IPS-18a (cell line): ENCODE results near the gene ACER1.
"Not testable (repeated sequence)": the region's sequence is repeated elsewhere in the genome, so short reads cannot be mapped to it uniquely, and the experiment has no call there.

ENCODE experiments used
- H3K27ac ChIP-seq: one replicate; pipeline ENCODE4 v1.5.1; 2013; ENCODE audit warnings: low read length
- H3K27me3 ChIP-seq: one replicate; pipeline ENCODE4 v1.6.1; 2013; ENCODE audit warnings: mild to moderate bottlenecking, low read length; ENCODE audit not compliant: control insufficient read depth, insufficient read depth
- H3K36me3 ChIP-seq: one replicate; pipeline ENCODE4 v1.6.1; 2013; ENCODE audit warnings: low read depth, low read length; ENCODE audit not compliant: control insufficient read depth
- H3K4me1 ChIP-seq: one replicate; pipeline ENCODE4 v1.6.1; 2013; ENCODE audit warnings: low read depth, low read length; ENCODE audit not compliant: control insufficient read depth
- H3K4me3 ChIP-seq: one replicate; pipeline ENCODE4 v1.5.1; 2013; ENCODE audit warnings: low read length
- H3K9ac ChIP-seq: one replicate; pipeline ENCODE4 v1.6.1; 2013; ENCODE audit warnings: mild to moderate bottlenecking, low read length, moderate library complexity
- H3K9me3 ChIP-seq: one replicate; pipeline ENCODE4 v1.6.1; 2013; ENCODE audit warnings: low read depth, low read length; ENCODE audit not compliant: control insufficient read depth

Gene ACER1

DNA sequence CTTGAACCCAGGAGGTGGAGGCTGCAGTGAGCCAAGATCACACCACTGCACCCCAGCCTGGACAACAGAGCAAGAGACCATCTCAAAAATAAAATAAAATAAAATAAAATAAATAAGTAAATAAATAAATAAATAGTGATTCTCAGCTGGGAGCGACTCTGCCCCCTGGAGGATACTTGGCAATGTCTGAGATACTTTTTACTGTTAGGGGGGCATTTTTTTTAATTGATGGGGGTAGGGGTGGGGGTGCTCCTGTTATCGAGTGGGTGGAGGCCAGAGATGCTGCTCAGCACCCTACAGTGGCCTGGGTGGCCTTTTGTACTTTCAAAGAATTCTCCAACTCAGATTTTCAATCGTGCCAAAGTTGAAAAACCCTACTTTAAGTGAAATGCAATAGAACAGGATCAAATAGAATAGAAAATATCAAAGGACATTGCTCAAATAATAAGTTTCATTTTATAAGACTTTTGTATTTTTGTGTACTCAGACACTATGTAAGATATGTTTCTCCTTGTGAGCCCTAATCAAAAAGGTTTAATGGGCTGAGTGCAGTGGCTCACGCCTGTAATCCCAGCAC is 20.8 kb upstream of the ACER1 start:
- H3K27me3 ChIP-seq: no peaks in the 10 kb centered on the region
- H3K4me1 ChIP-seq: no peaks in the 10 kb centered on the region
- H3K9ac ChIP-seq: no peak overlapping the region
- H3K27ac ChIP-seq: no peak overlapping the region
- no peak overlapping the region for H3K4me3 ChIP-seq
- no peaks in the 10 kb centered on the region for H3K36me3 ChIP-seq
- H3K9me3 ChIP-seq: no peaks in the 10 kb centered on the region

- Histone ChIP-seq H3K36me3 (no peaks in the 10 kb centered on the region), H3K27me3 (no peaks in the 10 kb centered on the region), H3K9ac (no peak overlapping the region), H3K27ac (no peak overlapping the region), H3K4me3 (no peak overlapping the region), H3K9me3 (no peaks in the 10 kb centered on the region), H3K4me1 (no peaks in the 10 kb centered on the region)
Observed at GRCh38 chr19:6352381-6353165, 19.2 kb upstream of the ACER1 start.

DNA sequence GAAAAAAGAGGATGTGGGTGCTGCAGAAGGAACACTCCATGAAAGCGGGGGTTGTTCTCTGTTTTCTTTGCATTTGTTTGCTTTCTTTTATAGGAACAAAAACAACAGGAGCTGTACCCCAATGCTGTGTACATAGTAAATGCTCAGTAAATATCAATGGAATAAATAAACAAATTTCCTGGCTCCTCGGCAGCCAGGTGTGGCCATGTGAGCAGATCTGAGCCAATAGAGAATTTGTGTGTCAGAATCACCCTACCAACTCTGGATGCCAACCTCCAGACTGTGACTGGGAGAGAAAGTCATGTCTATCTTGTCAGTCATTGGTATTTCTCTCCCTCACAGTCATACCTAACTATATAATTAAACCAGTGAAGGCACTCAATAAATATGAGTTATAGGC is 17.3 kb upstream of the ACER1 start:
- H3K4me3 ChIP-seq: no peak overlapping the region

DNA sequence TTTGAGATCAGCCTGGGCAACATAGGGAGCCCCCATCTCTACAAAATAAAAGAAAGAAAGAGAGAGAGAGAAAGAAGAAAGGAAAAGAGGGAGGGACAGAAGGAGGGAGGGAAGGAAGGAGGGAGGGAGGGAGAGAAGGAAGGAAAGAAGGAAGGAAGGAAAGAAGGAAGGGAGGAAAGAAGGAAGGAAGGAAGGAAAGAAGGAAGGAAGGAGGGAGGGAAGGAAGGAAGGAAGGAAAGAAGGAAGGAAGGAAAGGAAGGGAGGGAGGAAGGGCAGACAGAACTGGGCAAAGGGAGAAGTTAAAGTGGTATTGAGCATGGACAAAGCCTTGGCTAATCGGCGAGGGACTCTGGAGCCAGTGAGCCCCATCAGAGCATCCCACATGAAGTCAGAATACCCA is 15.9 kb upstream of the ACER1 start:
- H3K36me3 ChIP-seq, H3K9me3 ChIP-seq, H3K4me1 ChIP-seq, H3K27ac ChIP-seq, H3K27me3 ChIP-seq, H3K4me3 ChIP-seq, H3K9ac ChIP-seq: not testable (repeated sequence)

More for the DNA sequence above, 17.3 kb upstream of the ACER1 start:
- Histone ChIP-seq H3K36me3 (no peaks in the 10 kb centered on the region), H3K9me3 (no peaks in the 10 kb centered on the region), H3K27ac (no peak overlapping the region), H3K9ac (no peak overlapping the region), H3K27me3 (no peaks in the 10 kb centered on the region), H3K4me1 (no peaks in the 10 kb centered on the region)

- Histone ChIP-seq H3K27me3 (no peaks in the 10 kb centered on the region), H3K27ac (no peak overlapping the region), H3K4me3 (no peak overlapping the region), H3K4me1 (no peaks in the 10 kb centered on the region), H3K9me3 (no peaks in the 10 kb centered on the region), H3K9ac (no peak overlapping the region), H3K36me3 (no peaks in the 10 kb centered on the region)
Observed at GRCh38 chr19:6343462-6343861, 10.1 kb upstream of the ACER1 start.

- Histone ChIP-seq H3K9me3 (no peaks in the 10 kb centered on the region), H3K9ac (no peak overlapping the region), H3K27me3 (no peaks in the 10 kb centered on the region), H3K4me1 (no peaks in the 10 kb centered on the region), H3K4me3 (no peak overlapping the region), H3K27ac (no peak overlapping the region), H3K36me3 (no peaks in the 10 kb centered on the region)
Observed at GRCh38 chr19:6340493-6341201, 7.2 kb upstream of the ACER1 start.

DNA sequence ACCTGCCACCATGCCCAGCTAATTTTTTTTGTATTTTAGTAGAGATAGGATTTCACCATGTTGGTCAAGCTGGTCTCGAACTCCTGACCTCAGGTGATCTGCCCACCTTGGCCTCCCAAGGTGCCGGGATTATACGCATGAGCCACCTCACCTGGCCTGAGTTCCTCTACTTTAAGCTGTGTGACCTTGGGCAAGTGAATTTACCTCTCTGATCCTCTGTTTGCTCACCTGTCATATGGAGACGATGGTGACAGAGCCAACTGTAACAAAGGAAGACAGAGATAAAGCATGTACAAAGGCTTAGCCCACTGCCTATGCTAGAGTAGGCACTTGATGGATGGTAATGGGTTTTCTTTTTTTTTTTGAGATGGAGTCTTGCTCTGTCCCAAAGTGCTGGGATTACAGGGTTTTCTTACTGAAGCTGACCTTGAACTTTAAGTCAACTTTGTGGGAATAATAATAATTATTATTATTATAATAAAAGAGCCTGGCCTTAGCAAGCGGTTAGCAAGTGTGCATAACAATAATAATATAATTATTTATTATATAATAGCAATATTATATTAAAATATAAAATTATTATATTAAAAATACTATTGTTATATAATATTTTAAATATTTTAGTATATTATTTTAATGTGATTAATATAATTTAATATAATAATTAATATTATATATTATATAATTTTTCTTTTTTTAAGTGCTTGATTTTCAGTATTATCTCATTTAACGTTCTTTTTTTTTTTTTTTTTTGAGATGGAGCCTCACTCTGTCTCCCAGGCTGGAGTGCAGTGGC is 1.3 kb upstream of the ACER1 start:
- Histone ChIP-seq H3K4me1 (no peaks in the 10 kb centered on the region), H3K9ac (no peak overlapping the region), H3K9me3 (no peaks in the 10 kb centered on the region), H3K27me3 (no peaks in the 10 kb centered on the region), H3K4me3 (no peak overlapping the region), H3K27ac (no peak overlapping the region), H3K36me3 (no peaks in the 10 kb centered on the region)

DNA sequence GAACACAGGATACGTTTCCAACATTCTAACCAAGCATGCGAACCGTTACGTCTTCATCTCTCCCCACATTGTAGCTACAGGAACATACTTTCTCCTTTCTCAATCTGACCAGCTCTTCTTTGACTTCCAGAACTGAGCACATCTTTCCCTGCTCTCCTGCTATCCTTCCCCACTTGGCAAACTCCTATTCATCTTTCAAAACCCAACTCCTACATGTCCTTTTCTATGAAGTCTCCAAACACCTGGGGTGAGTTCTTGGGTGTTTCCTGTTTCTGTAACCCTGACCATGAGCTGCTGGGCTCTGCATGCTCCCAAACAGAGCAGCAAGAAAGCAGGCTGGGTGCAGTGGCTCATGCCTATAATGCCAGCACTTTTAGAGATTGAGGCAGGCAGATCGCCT is 6.6 kb downstream of the ACER1 start:
- H3K27me3 ChIP-seq: no peaks in the 10 kb centered on the region
- no peak overlapping the region for H3K27ac ChIP-seq
- no peak overlapping the region for H3K9ac ChIP-seq
- H3K4me3 ChIP-seq: no peak overlapping the region
- no peaks in the 10 kb centered on the region for H3K4me1 ChIP-seq
- H3K36me3 ChIP-seq: no peaks in the 10 kb centered on the region
- no peaks in the 10 kb centered on the region for H3K9me3 ChIP-seq

DNA sequence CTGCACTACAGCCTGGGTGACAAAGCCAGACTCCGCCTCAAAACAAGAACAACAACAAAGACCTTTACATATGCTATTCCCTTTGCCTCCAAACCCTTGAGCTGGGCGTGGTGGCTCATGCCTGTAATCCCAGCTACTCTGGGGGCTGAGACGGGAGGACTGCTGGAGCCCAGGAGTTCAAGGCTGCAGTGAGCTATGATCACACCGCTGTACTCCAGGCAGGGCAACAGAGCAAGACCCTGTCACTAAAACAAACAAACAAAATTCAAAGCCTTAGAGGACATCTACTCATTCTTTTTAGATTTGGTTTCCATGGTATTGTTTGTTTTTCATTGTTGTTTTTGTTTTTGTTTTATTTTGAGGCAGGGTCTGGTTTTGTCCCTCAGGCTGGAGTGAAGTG is 7.8 kb downstream of the ACER1 start:
- Histone ChIP-seq H3K36me3 (no peaks in the 10 kb centered on the region), H3K9ac (no peak overlapping the region), H3K27ac (no peak overlapping the region), H3K4me1 (no peaks in the 10 kb centered on the region), H3K4me3 (no peak overlapping the region), H3K27me3 (no peaks in the 10 kb centered on the region), H3K9me3 (no peaks in the 10 kb centered on the region)

- H3K27me3 ChIP-seq: no peaks in the 10 kb centered on the region
- H3K9ac ChIP-seq: no peak overlapping the region
- H3K27ac ChIP-seq: no peak overlapping the region
- H3K36me3 ChIP-seq: no peaks in the 10 kb centered on the region
- H3K4me3 ChIP-seq: no peak overlapping the region
- H3K9me3 ChIP-seq: no peaks in the 10 kb centered on the region
- H3K4me1 ChIP-seq: no peaks in the 10 kb centered on the region
Observed at GRCh38 chr19:6324757-6325156, 8.7 kb downstream of the ACER1 start.

DNA sequence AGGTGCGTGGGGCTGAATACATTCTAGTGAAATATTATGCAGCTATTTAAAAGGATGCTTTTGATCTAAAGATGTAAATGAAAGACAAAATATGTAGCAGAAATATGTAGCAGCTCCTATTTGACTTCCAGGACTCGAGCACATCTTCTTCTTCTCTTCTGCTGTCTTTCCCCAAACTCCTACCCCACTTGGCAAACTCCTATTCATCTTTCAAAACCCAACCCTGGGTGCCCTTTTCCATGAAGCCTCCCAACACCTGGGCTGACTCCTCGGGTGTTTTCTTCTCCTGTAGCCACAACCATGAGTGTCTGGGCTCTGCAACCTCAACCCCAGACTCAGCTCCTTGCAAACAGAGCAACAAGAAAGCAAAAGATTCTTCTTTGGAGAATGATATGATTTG is 11.1 kb downstream of the ACER1 start:
- no peak overlapping the region for H3K9ac ChIP-seq
- no peaks in the 10 kb centered on the region for H3K4me1 ChIP-seq
- H3K27ac ChIP-seq: no peak overlapping the region
- H3K4me3 ChIP-seq: no peak overlapping the region
- H3K36me3 ChIP-seq: no peaks in the 10 kb centered on the region
- H3K27me3 ChIP-seq: no peaks in the 10 kb centered on the region
- no peaks in the 10 kb centered on the region for H3K9me3 ChIP-seq
